Uterus (tissue), 2 donors: Measurements from ENCODE around the gene SFXN4.

ENCODE experiments used
- CTCF ChIP-seq, 4 experiments: fragments of 200-600 bp in 2 of 4; fragments of 450-650 bp in 2 of 4; sonication (generic) in 2 of 4; IDR thresholded peaks; one replicate each; pipeline ENCODE4 v1.5.1; 2016 to 2019; ENCODE audit warnings: antibody characterized with exemption in 4 of 4, mild to moderate bottlenecking in 2 of 4, moderate library complexity in 1 of 4
- POLR2A ChIP-seq, 2 donors: fragments of 450-650 bp; IDR thresholded peaks; one replicate each; pipeline ENCODE4 v1.6.1; 2016; ENCODE audit warnings: antibody characterized with exemption in 2 of 2, mild to moderate bottlenecking in 1 of 2, moderate library complexity in 1 of 2

GRCh38 chr10:119209736-119210355, 44.3 kb upstream of the SFXN4 start:
- no peak for TF ChIP-seq CTCF (IDR thresholded peaks at IDR 0.05)
- no peak for TF ChIP-seq POLR2A (IDR thresholded peaks at IDR 0.05)
